PC-9 (cell line): ENCODE results near the gene DIAPH2. TPM values are rescaled to one million over a fixed set of nuclear protein-coding genes. Genes with fewer than 3 reads are reported as not detected.

Experiments used
- BruUV-seq: library from RNA; stranded (reverse); fragments of 400-500 nt; replicated peaks from 2 replicates; lab custom pipeline; 2021; lab: Mats Ljungman, UMichigan
- CTCF ChIA-PET: fragments of 300-600 bp; sonication (Branson Sonifier 250); formaldehyde crosslinking; loops from one replicate; lab custom pipeline; 2022; ENCODE audit warnings: antibody characterized with exemption; lab: Charles Lee
- POLR2A ChIA-PET: fragments of 300-600 bp; sonication (Branson Sonifier 250); formaldehyde crosslinking; loops from one replicate; lab custom pipeline; 2022; ENCODE audit warnings: antibody characterized with exemption; ENCODE audit not compliant: unreplicated experiment; lab: Charles Lee
- DNase-seq, 2 experiments: peaks; one replicate each; pipeline versions ENCODE4 v3.0.0 to v3.0.0-alpha.2; 2015 to 2022; ENCODE audit warnings: mixed read lengths in 1 of 2
- H2AFZ ChIP-seq: fragments of 200-600 bp; sonication (generic); 2 replicates; pipeline ENCODE4 v1.8.1; 2017; ENCODE audit warnings: antibody characterized with exemption
- H3F3A ChIP-seq: fragments of 200-600 bp; sonication (generic); 2 replicates; pipeline ENCODE4 v1.8.1; 2017; ENCODE audit warnings: antibody characterized with exemption, mild to moderate bottlenecking, low read depth; ENCODE audit not compliant: insufficient read depth
- H3K27ac ChIP-seq: fragments of 200-600 bp; sonication (generic); 2 replicates; pipeline ENCODE4 v1.6.1; 2016; ENCODE audit warnings: mixed run types
- H3K27me3 ChIP-seq: fragments of 200-600 bp; sonication (generic); 2 replicates; pipeline ENCODE4 v1.6.1; 2016; ENCODE audit warnings: low read depth, mixed run types; ENCODE audit not compliant: insufficient read depth
- H3K36me3 ChIP-seq: fragments of 200-600 bp; sonication (generic); 2 replicates; pipeline ENCODE4 v1.6.1; 2016; ENCODE audit warnings: low read depth, mixed run types
- H3K4me1 ChIP-seq: fragments of 200-600 bp; sonication (generic); replicated peaks from 2 replicates; pipeline ENCODE4 v1.6.1; 2016; ENCODE audit warnings: mixed run types; ENCODE audit not compliant: insufficient read depth
- H3K4me2 ChIP-seq: fragments of 200-600 bp; sonication (generic); 2 replicates; pipeline ENCODE4 v1.6.1; 2017; ENCODE audit warnings: mixed run types
- H3K4me3 ChIP-seq: fragments of 200-600 bp; sonication (generic); 2 replicates; pipeline ENCODE4 v1.6.1; 2016; ENCODE audit warnings: mixed run types
- H3K79me2 ChIP-seq: fragments of 200-600 bp; sonication (generic); 2 replicates; pipeline ENCODE4 v1.6.1; 2017; ENCODE audit warnings: low read depth, mixed run types
- H3K9me2 ChIP-seq: fragments of 200-600 bp; sonication (generic); 2 replicates; pipeline ENCODE4 v1.8.1; 2017; ENCODE audit warnings: mild to moderate bottlenecking; ENCODE audit not compliant: insufficient read depth
- H3K9me3 ChIP-seq: fragments of 200-600 bp; sonication (generic); 2 replicates; pipeline ENCODE4 v1.8.1; 2016; ENCODE audit warnings: low read depth; ENCODE audit not compliant: insufficient read depth
- H4K20me1 ChIP-seq: fragments of 200-600 bp; sonication (generic); 2 replicates; pipeline ENCODE4 v1.8.1; 2017; ENCODE audit not compliant: insufficient read depth
- EZH2 ChIP-seq: fragments of 200-600 bp; sonication (generic); IDR thresholded peaks from 2 replicates; pipeline ENCODE4 v1.8.0; 2017; ENCODE audit warnings: antibody characterized with exemption, low read depth
- intact Hi-C: fragments of 100-400 bp; cut with micrococcal nuclease; formaldehyde crosslinking; loops from one replicate; pipeline ENCODE4 v1.10.0; 2022; ENCODE audit not compliant: unreplicated experiment
- total RNA-seq: library from RNA; stranded (reverse); gene quantifications from 2 replicates; pipeline ENCODE4 v1.2.3, GENCODE V29; 2021
- TF ChIP-seq, protein P1 (sequence below): fragments of 200-600 bp; sonication (generic); conservative IDR thresholded peaks from 2 replicates; pipeline ENCODE4 v1.6.1; 2017; ENCODE audit warnings: mixed run types, antibody characterized with exemption, mild to moderate bottlenecking, moderate library complexity

The DIAPH2 gene
- total RNA-seq, 1 experiment from 2014 or later, result 12.0 TPM

DNA sequence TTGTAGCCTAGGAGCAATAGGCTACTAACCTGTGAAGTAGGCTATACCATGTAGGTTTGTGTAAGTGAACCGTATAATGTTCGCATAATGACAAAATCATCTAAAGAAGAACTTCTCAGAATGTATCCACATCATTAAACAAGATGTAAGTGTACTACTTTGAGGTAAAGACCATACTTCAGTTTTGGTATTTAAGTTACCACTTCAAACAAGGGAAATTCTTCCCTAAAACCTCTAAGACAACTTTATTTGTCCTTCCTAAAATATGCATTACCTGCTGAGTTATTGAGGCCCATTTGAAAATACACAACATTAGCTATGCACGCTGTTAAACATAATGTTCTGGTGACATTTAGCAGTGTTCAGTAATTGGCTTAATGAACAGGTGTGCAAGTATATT, 381.7 kb downstream of the DIAPH2 start:
- no peak overlapping the region for H3K27ac ChIP-seq
- no peaks in the 10 kb centered on the region for H3K36me3 ChIP-seq
- no peaks in the 10 kb centered on the region for H3F3A ChIP-seq
- TF ChIP-seq, protein P1, sequence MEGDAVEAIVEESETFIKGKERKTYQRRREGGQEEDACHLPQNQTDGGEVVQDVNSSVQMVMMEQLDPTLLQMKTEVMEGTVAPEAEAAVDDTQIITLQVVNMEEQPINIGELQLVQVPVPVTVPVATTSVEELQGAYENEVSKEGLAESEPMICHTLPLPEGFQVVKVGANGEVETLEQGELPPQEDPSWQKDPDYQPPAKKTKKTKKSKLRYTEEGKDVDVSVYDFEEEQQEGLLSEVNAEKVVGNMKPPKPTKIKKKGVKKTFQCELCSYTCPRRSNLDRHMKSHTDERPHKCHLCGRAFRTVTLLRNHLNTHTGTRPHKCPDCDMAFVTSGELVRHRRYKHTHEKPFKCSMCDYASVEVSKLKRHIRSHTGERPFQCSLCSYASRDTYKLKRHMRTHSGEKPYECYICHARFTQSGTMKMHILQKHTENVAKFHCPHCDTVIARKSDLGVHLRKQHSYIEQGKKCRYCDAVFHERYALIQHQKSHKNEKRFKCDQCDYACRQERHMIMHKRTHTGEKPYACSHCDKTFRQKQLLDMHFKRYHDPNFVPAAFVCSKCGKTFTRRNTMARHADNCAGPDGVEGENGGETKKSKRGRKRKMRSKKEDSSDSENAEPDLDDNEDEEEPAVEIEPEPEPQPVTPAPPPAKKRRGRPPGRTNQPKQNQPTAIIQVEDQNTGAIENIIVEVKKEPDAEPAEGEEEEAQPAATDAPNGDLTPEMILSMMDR, result no peak
- no peak for TF ChIP-seq EZH2
- BruUV-seq, result no TSS peak
- no peaks in the 10 kb centered on the region for H3K4me1 ChIP-seq
- no peaks in the 10 kb centered on the region for H4K20me1 ChIP-seq
- no peaks in the 10 kb centered on the region for H3K9me2 ChIP-seq
- POLR2A ChIA-PET, result no interaction called here
- no peak for DNase-seq
- intact Hi-C loops, result no loop called here
- no peaks in the 10 kb centered on the region for H3K27me3 ChIP-seq
- H2AFZ ChIP-seq, result no peak overlapping the region
- no peak overlapping the region for H3K4me3 ChIP-seq
- no peak overlapping the region for H3K4me2 ChIP-seq
- no peaks in the 10 kb centered on the region for H3K79me2 ChIP-seq
- CTCF ChIA-PET, result no interaction called here
- H3K9me3 ChIP-seq, result no peaks in the 10 kb centered on the region

DNA sequence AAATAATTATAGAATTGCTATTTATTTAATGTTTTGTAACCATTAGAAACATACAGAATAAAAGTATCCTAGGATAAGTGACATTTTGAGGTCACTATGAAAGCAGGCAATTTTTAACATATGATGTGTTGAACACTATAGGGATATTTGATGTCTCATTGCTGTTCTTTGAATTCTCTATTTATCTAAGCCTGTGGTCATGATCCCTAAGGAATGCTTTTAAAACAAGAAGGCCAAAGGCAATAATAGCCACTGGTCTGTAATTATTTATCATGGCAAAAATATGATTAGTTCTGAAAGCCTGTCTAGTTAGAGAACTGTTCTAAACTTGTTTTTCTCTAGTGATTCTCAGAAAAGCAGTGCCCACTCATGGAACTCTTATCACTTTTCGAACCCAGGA, 385.7 kb downstream of the DIAPH2 start:
- DNase-seq, result no peak
- Histone ChIP-seq H3K4me3 (no peak overlapping the region), H3K36me3 (no peaks in the 10 kb centered on the region), H3K9me2 (no peaks in the 10 kb centered on the region), H3K4me2 (no peak overlapping the region), H3F3A (no peaks in the 10 kb centered on the region), H3K4me1 (no peaks in the 10 kb centered on the region), H3K27me3 (no peaks in the 10 kb centered on the region), H2AFZ (no peak overlapping the region), H4K20me1 (no peaks in the 10 kb centered on the region), H3K79me2 (no peaks in the 10 kb centered on the region), H3K9me3 (no peaks in the 10 kb centered on the region), H3K27ac (no peak overlapping the region)
- TF ChIP-seq, protein P1, result no peak
- TF ChIP-seq EZH2, result no peak
- ChIA-PET CTCF (no interaction called here), POLR2A (no interaction called here)
- intact Hi-C loops, result no loop called here
- no TSS peak for BruUV-seq

DNA sequence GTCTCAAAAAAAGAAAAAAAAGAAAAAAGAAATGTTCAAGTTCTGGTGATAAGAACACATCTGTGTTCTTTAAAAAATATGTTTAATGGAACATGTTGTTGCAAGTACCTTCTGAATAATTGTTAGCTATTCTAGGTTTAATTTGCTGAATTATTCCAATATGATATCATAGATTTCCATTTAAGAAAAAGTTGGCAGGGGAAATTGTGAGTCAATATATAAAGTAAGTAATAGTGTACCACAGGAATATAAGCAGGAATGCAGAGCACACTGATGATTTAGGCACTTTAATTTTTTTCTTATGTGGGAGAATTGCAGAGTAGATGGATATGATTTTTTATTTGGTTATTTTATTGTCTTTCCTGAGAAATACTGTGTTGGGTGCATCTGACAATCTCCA, 389.8 kb downstream of the DIAPH2 start:
- no peaks in the 10 kb centered on the region for H4K20me1 ChIP-seq
- intact Hi-C loops, result no loop called here
- TF ChIP-seq, protein P1, result no peak
- no peak for TF ChIP-seq EZH2
- H3K9me2 ChIP-seq, result no peaks in the 10 kb centered on the region
- H3K9me3 ChIP-seq, result no peaks in the 10 kb centered on the region
- H3K79me2 ChIP-seq, result no peaks in the 10 kb centered on the region
- no peak overlapping the region for H3K4me3 ChIP-seq
- DNase-seq, result no peak
- no peak overlapping the region for H3K4me2 ChIP-seq
- H3F3A ChIP-seq, result no peaks in the 10 kb centered on the region
- no TSS peak for BruUV-seq
- H3K27me3 ChIP-seq, result no peaks in the 10 kb centered on the region
- no peak overlapping the region for H2AFZ ChIP-seq
- POLR2A ChIA-PET, result interaction anchor here (0.6 kb wide), 1 partner anchor 164 kb away, joined by 3 read pairs; no protein-coding TSS in a partner anchor
- H3K27ac ChIP-seq, result no peak overlapping the region
- no peaks in the 10 kb centered on the region for H3K4me1 ChIP-seq
- no peaks in the 10 kb centered on the region for H3K36me3 ChIP-seq
- CTCF ChIA-PET, result no interaction called here
